ENCODE results near the gene CTDP1. TPM values are rescaled to one million over a fixed set of nuclear protein-coding genes. Genes with fewer than 3 reads are reported as not detected.

The CTDP1 gene
- polyA plus RNA-seq, 4 donors, result 12.4 to 16.8 (median 12.6) TPM

- no peak for DNase-seq (ENCODE audit: low read depth in 4 of 4, low spot score in 3 of 4)
Observed at GRCh38 chr18:79803611-79804051, 124.0 kb downstream of the CTDP1 start.

Other genes starting within 250 kb of the CTDP1 start
- under 1 TPM; 0.13 to 0.52 (median 0.15) TPM for gene KCNG2, start 118.1 kb downstream of the CTDP1 start, polyA plus RNA-seq (ENCODE audit: insufficient read length in 4 of 4)

Data from right renal pelvis (tissue), 4 donors.